Activated T-cell treated with anti-CD3 and anti-CD28 coated beads, Interleukin-2, amount 50 U/mL, for 48 hours (primary cell): ENCODE results near the gene RHEB.

Experiments
- DNase-seq, 2 experiments: peaks; one replicate each; pipeline ENCODE4 v3.0.0-alpha.2; 2020

Gene RHEB

DNA sequence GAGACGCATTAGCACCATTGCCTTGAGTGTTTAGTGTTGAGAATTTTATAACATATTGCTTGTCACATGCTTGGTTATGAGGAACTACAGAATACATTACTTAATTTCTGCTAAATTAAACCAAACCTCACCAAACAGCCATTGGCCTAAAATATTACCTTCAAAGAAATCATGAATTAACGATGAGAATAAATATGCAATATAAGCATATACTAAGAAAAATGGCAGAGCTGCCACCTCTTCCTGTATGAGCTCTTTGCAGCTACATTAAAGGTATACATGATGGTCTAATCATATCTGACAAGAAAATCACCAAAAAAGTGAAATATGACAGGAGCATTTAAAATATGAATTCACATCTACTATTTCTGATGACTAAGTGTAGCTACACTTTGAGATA, 5.2 kb upstream of the RHEB start:
- DNase-seq: no peak

DNA sequence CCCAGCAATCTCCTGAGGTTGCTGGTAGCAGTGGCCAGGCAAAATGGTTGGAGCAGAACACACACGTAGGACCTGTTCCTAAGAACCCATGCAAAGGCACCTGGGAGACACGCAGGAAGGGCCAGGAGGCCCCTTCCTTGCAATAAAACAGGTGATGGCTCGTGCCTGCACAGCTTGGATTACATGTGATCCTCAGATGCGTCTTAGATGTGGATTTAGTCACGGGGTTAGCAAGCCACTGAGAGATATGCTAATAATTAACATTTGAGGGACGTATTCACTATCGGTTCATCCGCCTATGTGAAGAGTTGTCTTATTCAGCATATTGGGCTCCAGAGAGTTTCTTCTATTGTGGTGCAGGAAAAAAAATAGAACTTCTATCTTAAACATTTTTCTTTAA, 4.6 kb upstream of the RHEB start:
- no peak for DNase-seq

GRCh38 chr7:151520419-151521261, 945 bp upstream of the RHEB start:
- peak; percentile 63 to 68 for DNase-seq

- DNase-seq: peak; percentile 71 to 80
Measured at GRCh38 chr7:151518947-151519764, 539 bp downstream of the RHEB start.

- DNase-seq: peak; percentile 75 to 79
Measured at GRCh38 chr7:151518105-151518946, 1.4 kb downstream of the RHEB start.

DNA sequence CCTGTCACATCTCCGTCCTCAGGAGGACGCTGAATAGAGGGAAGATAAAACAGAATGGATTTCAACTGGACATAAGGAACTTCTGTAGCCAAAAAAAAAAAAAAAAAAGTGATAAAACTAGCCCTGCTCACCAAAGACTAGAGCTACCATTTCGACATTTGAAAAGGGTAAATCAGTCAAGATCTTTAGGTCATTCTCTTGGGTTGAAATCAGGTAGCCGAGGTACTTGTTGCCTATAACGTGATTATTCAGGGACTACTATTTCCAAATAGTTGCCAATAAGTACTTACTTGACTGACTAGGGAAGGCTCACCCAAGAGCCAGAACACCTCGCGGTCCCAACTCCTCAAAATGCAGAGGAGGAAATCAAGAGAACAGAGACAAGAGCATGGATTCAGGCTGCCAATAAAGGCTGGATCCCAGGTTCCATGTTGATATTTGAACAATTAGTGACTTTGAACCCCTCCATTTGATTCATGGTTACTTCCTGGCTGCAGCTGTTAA, 2.0 kb downstream of the RHEB start:
- DNase-seq: no peak

DNA sequence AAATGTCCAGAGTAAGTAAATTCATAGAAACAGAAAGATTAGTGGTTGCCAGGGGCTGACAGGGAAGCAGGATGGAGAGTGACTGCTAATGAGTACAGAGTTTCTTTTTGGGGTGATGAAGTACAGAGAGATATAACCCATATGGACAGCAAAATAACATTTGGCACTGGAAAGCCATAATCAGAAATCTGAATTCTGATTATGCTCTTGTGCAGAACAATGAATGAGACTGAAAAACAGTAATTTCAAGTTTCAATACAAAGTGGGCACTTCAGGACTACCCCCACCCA, 4.5 kb downstream of the RHEB start:
- no peak for DNase-seq

DNA sequence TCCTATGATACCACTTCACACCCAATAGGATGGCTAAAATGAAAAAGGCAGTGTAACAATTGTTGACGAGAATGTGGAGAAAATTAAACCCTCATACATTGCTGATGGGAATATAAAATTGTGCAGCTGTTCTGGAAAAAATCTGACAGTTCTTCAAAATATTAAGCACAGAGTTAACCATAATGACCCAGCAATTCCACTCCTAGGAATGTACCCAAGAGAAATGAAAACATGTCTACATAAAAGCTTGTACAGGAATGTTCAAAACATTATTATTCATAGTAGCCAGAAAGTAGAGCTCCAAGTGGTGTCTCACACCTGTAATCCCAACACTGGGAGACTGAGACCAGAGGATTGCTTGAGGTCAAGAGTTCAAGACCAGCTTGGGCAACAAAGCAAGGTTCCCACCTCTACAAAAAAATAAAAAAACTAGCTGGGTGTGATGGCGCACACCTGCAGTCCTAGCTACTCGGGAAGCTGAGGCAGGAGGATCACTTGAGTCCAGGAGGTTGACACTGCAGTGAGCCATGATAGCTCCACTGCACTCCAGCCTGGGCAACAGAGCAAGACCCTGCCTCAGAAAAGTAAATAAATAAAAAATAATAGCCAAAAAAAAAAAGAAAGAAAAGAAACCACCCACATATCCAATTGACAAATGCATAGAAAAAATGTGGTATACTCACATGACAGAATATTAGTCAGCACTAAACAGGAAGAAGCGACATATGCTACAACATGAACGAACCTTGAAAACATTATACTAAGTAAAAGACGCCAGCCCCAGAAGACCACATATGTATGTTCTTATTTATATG, 5.0 kb downstream of the RHEB start:
- DNase-seq: no peak

DNA sequence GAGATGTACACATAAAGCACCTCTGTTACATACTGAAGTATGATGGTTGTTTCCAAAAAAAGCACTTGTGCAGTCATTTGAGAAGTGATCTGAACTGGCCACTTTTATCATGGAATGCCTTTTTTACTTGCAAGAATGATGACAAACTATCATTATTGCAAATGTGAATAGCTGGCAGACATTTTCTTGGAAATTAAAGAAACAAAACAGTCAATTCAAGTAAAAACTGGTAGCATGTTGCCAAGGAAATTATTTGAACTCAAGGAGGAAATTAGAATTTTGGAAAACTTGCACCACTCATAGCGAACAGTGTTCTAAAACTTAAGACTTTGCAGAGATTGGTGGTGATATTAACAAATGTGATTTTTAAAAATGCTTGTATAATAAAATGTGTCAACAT, 6.6 kb downstream of the RHEB start:
- DNase-seq: no peak

DNA sequence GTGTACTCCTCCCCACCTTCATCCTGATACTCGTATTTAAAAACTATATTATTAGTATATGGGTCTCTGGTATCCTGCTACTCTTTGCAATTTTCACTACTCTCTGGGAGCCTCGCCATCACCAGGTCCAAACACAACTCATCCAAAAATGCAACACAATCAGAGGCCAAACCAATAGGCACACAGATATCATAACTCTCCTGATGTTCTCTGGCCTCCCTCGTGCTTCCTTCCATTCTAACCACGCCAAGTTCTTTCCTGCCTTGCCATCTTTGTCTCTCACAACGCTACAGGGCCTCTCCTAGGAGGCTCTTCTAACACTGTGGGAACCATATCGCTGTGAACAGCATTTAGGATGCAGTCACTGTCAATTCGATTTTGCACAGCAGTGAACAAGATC, 7.3 kb downstream of the RHEB start:
- no peak for DNase-seq

GRCh38 chr7:151511946-151512345, 7.7 kb downstream of the RHEB start:
- DNase-seq: no peak

DNA sequence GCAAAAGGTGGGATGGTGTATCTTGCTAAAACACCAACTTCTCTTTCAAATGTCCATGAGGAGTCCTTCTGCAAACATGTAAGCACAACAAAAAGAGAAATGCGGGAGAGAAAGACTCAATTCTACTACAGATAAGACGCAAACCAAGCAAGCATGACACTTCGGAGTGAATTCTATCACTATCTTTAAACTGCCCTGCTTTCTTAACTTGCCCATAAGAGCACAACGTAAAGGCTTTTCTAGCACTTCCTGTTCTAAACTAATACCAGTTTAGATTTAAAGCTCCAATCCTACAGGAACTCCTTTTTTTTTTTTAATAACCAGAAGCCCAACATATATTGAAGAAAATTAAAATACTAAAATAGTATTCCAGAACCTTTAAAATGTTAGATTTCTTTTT, 8.4 kb downstream of the RHEB start:
- DNase-seq: no peak

DNA sequence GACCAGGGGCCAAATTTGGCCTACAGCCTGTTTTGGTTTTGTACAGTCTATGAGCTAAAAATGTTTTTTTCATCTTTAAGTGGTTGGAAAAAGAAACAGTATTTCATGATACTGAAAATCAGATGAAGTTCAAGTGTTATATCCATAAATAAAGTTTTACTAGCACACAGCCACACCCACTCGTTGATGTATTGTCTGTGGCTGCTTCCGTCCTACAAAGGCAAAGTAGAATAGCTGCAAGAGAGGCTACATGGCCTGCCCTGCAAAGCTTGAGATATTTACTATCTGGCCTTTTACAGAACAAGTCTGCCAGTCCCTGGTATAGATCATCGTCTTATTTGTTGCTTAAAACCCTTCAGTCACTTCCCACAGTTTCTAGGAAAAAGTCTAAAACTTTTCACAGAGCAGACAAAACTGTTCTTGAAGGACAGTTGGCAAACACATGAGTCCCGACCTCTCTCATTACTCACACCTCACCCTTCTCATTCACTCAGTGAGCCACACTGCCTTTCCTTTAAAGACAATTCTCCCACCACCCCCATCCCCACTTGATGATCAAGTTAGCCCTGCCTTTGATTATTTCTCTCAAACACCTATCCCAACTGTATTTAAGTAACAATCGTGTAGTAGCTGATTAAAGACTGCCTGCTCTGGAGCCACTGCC, 9.9 kb downstream of the RHEB start:
- no peak for DNase-seq

- DNase-seq: no peak
Measured at GRCh38 chr7:151508991-151509390, 10.7 kb downstream of the RHEB start.

DNA sequence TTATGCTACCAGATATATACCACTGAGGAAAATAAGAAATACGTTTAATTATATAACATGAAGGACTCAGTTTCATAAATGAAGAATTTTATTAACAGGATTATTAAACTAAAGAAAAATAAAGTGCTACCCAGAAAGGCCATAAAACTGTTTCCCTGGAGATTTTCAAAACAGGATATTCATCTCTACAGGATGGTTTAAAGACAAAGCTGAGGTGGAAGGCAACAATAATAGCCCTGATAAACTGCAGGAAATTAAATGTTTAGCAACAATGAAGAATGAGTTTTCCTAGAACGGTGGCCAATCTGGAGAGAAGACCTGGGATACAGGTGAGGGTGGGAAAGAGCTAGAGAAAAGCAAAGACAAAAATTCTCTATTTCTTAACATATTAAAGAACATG, 11.9 kb downstream of the RHEB start:
- DNase-seq: no peak

DNA sequence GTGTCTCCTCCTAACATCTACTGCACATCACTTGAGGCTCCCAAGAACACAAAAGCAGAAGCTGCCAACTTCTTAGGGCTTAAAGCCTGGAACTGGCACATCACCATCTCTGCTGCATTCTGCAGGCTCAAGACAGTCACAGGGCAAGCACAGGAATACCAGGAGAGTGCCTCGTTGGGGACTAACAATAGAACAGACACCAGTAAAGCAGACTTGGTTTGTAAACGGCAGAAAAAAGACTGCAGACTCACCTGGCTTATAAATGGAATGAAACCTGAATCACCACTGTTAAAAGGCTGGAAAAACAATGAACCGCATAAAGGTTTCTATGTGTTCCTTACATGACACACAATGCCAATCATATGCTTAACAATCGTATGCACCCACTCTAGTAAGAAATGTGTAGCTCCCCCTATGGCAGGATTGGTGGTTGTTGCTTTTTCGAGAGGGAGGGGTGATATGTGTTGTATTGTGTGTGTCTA, 12.8 kb downstream of the RHEB start:
- DNase-seq: no peak

DNA sequence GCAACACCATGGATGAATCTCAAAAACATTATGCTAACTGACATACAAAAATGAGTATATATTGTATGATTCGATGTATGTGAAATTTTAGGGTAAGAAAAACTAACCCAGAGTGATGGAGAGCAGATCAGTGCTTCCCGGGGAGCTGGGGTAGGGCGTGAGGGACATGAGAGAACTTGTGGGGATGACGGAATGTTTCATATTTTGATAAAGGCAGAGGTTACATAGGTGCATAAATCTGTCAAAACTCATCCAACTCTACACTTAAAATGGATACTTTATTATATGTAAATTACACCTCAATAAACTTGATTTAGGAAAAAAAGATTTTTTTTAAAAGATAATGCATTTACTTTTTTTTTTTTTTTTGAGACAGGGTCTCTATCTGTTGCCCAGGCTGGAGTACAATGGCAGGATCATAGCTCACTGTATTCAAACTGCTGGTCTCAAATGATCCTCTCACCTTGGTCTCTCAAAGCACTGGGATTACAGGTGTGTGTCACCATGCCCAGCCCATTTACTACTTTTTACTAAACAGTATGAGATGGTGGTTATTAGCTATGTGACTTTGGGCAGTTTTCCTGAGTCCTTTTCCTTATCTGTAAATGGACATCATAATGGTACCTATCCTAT, 13.7 kb downstream of the RHEB start:
- DNase-seq: no peak

DNA sequence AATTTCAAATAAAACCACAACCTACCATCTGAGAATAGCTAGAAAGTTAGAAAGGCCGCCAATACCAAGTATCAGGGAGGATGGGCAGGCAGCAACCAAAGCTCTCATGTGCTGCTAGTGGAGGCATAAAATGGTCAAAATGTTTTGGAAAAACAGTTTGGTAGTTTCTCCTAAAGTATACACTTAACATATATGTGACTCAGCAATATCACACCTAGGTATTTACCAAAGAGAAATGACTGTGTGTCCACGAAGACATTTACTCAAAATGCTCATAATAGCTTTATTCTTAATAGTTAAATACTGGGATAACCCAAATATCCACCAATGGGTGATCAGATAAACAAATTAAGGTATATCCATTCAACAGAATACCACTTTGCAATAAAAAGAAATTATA, 14.3 kb downstream of the RHEB start:
- no peak for DNase-seq

- DNase-seq: no peak
Measured at GRCh38 chr7:151504715-151505326, 14.9 kb downstream of the RHEB start.

- DNase-seq: no peak
Measured at GRCh38 chr7:151503902-151504714, 15.6 kb downstream of the RHEB start.
